Uterus (tissue), 2 donors: Measurements from ENCODE around the gene THSD4.

ENCODE experiments used
- POLR2A ChIP-seq, 2 donors: fragments of 450-650 bp; IDR thresholded peaks; one replicate each; pipeline ENCODE4 v1.6.1; 2016; ENCODE audit warnings: antibody characterized with exemption in 2 of 2, mild to moderate bottlenecking in 1 of 2, moderate library complexity in 1 of 2
- TF ChIP-seq, protein P1 (sequence below), 4 experiments: fragments of 200-600 bp in 2 of 4; fragments of 450-650 bp in 2 of 4; sonication (generic) in 2 of 4; IDR thresholded peaks; one replicate each; pipeline ENCODE4 v1.5.1; 2016 to 2019; ENCODE audit warnings: antibody characterized with exemption in 4 of 4, mild to moderate bottlenecking in 2 of 4, moderate library complexity in 1 of 4

DNA sequence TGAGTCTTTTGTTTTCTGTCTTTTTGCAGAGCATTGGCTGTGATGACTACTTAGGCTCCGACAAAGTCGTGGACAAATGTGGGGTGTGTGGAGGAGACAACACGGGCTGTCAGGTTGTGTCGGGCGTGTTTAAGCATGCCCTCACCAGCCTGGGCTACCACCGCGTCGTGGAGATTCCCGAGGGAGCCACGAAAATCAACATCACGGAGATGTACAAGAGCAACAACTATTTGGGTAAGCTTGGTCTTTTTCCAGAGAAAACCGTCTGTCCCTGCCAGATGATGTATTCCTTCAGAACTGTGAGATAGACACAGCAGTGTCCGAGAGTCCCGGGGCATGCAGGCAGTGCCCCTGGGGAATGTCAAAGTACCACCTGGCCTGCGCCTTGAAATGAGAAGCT, 545.2 kb downstream of the THSD4 start:
- no peak for TF ChIP-seq POLR2A (IDR thresholded peaks at IDR 0.05)
- TF ChIP-seq, protein P1, sequence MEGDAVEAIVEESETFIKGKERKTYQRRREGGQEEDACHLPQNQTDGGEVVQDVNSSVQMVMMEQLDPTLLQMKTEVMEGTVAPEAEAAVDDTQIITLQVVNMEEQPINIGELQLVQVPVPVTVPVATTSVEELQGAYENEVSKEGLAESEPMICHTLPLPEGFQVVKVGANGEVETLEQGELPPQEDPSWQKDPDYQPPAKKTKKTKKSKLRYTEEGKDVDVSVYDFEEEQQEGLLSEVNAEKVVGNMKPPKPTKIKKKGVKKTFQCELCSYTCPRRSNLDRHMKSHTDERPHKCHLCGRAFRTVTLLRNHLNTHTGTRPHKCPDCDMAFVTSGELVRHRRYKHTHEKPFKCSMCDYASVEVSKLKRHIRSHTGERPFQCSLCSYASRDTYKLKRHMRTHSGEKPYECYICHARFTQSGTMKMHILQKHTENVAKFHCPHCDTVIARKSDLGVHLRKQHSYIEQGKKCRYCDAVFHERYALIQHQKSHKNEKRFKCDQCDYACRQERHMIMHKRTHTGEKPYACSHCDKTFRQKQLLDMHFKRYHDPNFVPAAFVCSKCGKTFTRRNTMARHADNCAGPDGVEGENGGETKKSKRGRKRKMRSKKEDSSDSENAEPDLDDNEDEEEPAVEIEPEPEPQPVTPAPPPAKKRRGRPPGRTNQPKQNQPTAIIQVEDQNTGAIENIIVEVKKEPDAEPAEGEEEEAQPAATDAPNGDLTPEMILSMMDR (IDR thresholded peaks at IDR 0.05), result no peak
